ENCODE data around the gene LBR.

GRCh38 chr1:225409051-225409450 is 18.8 kb downstream of the LBR start:
- TF ChIP-seq POLR2A (IDR thresholded peaks at IDR 0.05; ENCODE audit: low read depth) (no peak), CTCF (IDR thresholded peaks at IDR 0.05) (no peak), EP300 (IDR thresholded peaks at IDR 0.05) (no peak), POLR2AphosphoS5 (IDR thresholded peaks at IDR 0.05) (no peak)

Data from esophagus muscularis mucosa (tissue), 4 donors.